Measurements from ENCODE around the gene CSNK1G1. TPM values are rescaled to one million over a fixed set of nuclear protein-coding genes. Genes with fewer than 3 reads are reported as not detected.
A peak's percentile ranks its signal among the peaks of the same experiment; 100 is the strongest.
"Not testable (repeated sequence)": the region's sequence is repeated elsewhere in the genome, so short reads cannot be mapped to it uniquely, and the experiment has no call there.

Gene CSNK1G1
- total RNA-seq, 1 donor: 37.6 TPM

GRCh38 chr15:64222573-64223366 is 133.2 kb downstream of the CSNK1G1 start:
- peak; percentile 38 for DNase-seq (ENCODE audit: low read depth)
- H3K4me3 ChIP-seq (ENCODE audit: low read depth, low read length): no peak overlapping the region
- TF ChIP-seq, protein P1, sequence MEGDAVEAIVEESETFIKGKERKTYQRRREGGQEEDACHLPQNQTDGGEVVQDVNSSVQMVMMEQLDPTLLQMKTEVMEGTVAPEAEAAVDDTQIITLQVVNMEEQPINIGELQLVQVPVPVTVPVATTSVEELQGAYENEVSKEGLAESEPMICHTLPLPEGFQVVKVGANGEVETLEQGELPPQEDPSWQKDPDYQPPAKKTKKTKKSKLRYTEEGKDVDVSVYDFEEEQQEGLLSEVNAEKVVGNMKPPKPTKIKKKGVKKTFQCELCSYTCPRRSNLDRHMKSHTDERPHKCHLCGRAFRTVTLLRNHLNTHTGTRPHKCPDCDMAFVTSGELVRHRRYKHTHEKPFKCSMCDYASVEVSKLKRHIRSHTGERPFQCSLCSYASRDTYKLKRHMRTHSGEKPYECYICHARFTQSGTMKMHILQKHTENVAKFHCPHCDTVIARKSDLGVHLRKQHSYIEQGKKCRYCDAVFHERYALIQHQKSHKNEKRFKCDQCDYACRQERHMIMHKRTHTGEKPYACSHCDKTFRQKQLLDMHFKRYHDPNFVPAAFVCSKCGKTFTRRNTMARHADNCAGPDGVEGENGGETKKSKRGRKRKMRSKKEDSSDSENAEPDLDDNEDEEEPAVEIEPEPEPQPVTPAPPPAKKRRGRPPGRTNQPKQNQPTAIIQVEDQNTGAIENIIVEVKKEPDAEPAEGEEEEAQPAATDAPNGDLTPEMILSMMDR (IDR thresholded peaks at IDR 0.05; ENCODE audit: insufficient read depth, low read depth, low read length): no peak

GRCh38 chr15:64221911-64222310 is 134.1 kb downstream of the CSNK1G1 start:
- H3K4me3 ChIP-seq (ENCODE audit: low read depth, low read length); DNase-seq (ENCODE audit: low read depth): not testable (repeated sequence)

GRCh38 chr15:64217429-64217750 is 138.6 kb downstream of the CSNK1G1 start:
- DNase-seq (ENCODE audit: low read depth); H3K4me3 ChIP-seq (ENCODE audit: low read depth, low read length): not testable (repeated sequence)

GRCh38 chr15:64216730-64217428 is 139.1 kb downstream of the CSNK1G1 start:
- peak; percentile 12 for DNase-seq (ENCODE audit: low read depth)
- TF ChIP-seq, protein P1 (IDR thresholded peaks at IDR 0.05; ENCODE audit: insufficient read depth, low read depth, low read length): no peak
- H3K4me3 ChIP-seq (ENCODE audit: low read depth, low read length): no peak overlapping the region

DNA sequence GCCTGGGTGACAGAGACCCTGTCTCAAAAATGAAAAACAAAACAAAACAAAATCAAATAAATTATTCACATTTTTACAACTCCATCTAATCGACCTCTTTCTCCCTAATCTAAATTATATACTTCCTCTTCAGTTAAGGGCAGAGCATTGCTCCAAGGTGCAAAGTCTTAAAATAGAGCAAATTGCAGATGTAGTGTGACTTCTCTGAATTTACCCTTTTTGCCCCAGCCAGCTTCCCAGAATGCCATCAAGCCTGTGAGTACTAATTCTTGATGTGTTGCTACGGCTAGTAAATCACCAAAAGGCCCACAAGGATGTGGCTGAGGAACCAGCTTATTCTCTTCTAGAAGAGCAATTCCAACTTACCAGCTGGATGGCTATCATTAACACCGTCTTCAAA is 139.8 kb downstream of the CSNK1G1 start:
- H3K4me3 ChIP-seq (ENCODE audit: low read depth, low read length): no peak overlapping the region
- TF ChIP-seq, protein P1 (IDR thresholded peaks at IDR 0.05; ENCODE audit: insufficient read depth, low read depth, low read length): no peak
- DNase-seq (ENCODE audit: low read depth): no peak

DNA sequence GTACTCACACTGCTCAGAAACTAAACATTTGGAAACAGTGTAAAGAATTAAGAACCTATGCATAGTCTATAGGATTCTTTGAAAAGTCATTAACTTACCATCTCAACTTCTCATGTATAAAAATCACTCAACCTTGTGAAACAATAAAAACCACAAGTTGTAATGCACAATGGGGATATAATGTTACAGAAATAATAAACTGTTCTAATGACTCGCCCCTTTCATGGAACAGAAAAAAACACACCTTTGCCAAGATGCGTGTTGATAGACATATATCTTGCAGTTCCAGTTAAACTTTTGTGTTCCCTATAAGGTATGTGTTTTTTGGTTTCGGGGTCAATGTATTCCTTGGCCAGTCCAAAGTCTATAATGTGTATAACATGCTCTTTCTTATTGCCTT is 142.3 kb downstream of the CSNK1G1 start:
- H3K4me3 ChIP-seq (ENCODE audit: low read depth, low read length): no peak overlapping the region
- DNase-seq (ENCODE audit: low read depth): no peak
- TF ChIP-seq, protein P1 (IDR thresholded peaks at IDR 0.05; ENCODE audit: insufficient read depth, low read depth, low read length): no peak

GRCh38 chr15:64211696-64212095 is 144.3 kb downstream of the CSNK1G1 start:
- TF ChIP-seq, protein P1 (IDR thresholded peaks at IDR 0.05; ENCODE audit: insufficient read depth, low read depth, low read length): no peak
- DNase-seq (ENCODE audit: low read depth): no peak
- H3K4me3 ChIP-seq (ENCODE audit: low read depth, low read length): no peak overlapping the region

DNA sequence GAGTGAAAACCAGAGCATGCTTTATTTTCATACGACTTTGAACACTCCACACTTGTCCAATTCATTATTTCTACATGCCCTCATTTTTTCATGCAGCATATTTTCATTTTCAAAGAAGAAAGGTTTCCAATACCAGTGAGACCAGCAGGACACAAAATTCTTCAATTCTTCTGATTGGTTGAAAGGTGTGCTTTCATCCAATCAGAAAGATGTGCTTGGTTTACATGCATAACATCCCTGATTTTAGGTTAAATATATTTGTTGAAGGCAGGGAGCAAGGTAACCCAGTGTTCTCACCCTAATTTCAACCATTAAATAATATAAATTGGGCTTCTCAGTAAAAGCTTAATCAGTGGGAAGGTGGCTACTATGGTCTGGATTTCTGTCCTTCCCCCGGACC is 145.6 kb downstream of the CSNK1G1 start:
- DNase-seq (ENCODE audit: low read depth): no peak
- H3K4me3 ChIP-seq (ENCODE audit: low read depth, low read length): no peak overlapping the region
- TF ChIP-seq, protein P1 (IDR thresholded peaks at IDR 0.05; ENCODE audit: insufficient read depth, low read depth, low read length): no peak
